Skeletal muscle tissue (tissue), 4 donors: ENCODE data around the gene ACTL10. TPM values are rescaled to one million over a fixed set of nuclear protein-coding genes. Genes with fewer than 3 reads are reported as not detected.

Experiments used
- H3K27ac ChIP-seq: one replicate; pipeline ENCODE4 v1.7.0; 2013; ENCODE audit warnings: mild to moderate bottlenecking, low read depth, low read length, inconsistent platforms
- H3K27me3 ChIP-seq, 3 donors: one replicate each; pipeline ENCODE4 v1.7.0; 2013; ENCODE audit warnings: low read length in 3 of 3; ENCODE audit not compliant: control insufficient read depth in 3 of 3, insufficient read depth in 3 of 3
- H3K36me3 ChIP-seq, 3 donors: one replicate each; pipeline ENCODE4 v1.7.0; 2013; ENCODE audit warnings: low read length in 3 of 3; ENCODE audit not compliant: control insufficient read depth in 3 of 3, insufficient read depth in 3 of 3
- H3K4me1 ChIP-seq, 3 donors: one replicate each; pipeline ENCODE4 v1.7.0; 2013; ENCODE audit warnings: low read length in 3 of 3, mild to moderate bottlenecking in 3 of 3; ENCODE audit not compliant: control insufficient read depth in 3 of 3, insufficient read depth in 3 of 3
- H3K4me3 ChIP-seq, 3 donors: one replicate each; pipeline ENCODE4 v1.7.0; 2013; ENCODE audit warnings: low read length in 3 of 3
- H3K9ac ChIP-seq, 3 donors: one replicate each; pipeline ENCODE4 v1.7.0; 2013; ENCODE audit warnings: low read length in 3 of 3, mild to moderate bottlenecking in 3 of 3, moderate library complexity in 2 of 3, low read depth in 1 of 3
- H3K9me3 ChIP-seq, 3 donors: one replicate each; pipeline ENCODE4 v1.7.0; 2013; ENCODE audit warnings: low read length in 3 of 3; ENCODE audit not compliant: control insufficient read depth in 3 of 3
- total RNA-seq: library from RNA; depleted of rRNA; stranded (reverse); fragments of >200 nt; gene quantifications from one replicate; pipeline ENCODE4 v1.2.3, GENCODE V29; 2014
- donor health status: Osteomylitis.

The ACTL10 gene
- total RNA-seq, 1 donor from 2014 or later = 1.0 TPM

- peaks cover 27 to 33% (median 28%) of the 10 kb centered on the region in 3 donors for H3K36me3 ChIP-seq
- H3K4me1 ChIP-seq = peaks cover 41 to 58% (median 51%) of the 10 kb centered on the region in 3 donors
- no peak overlapping the region for H3K27ac ChIP-seq
- H3K9me3 ChIP-seq = no peaks in the 10 kb centered on the region
- H3K27me3 ChIP-seq = no peaks in the 10 kb centered on the region
- no peak overlapping the region for H3K4me3 ChIP-seq
- H3K9ac ChIP-seq = no peak overlapping the region
Measured at GRCh38 chr20:33669873-33670640, 3.3 kb downstream of the ACTL10 start.

- Histone ChIP-seq H3K36me3 (peaks cover 27 to 33% (median 28%) of the 10 kb centered on the region in 3 donors), H3K9ac (no peak overlapping the region), H3K4me3 (no peak overlapping the region), H3K27ac (no peak overlapping the region), H3K9me3 (no peaks in the 10 kb centered on the region), H3K4me1 (peaks cover 49 to 65% (median 52%) of the 10 kb centered on the region in 3 donors), H3K27me3 (no peaks in the 10 kb centered on the region)
Measured at GRCh38 chr20:33670715-33671499, 4.2 kb downstream of the ACTL10 start.

GRCh38 chr20:33671573-33672288 is 5.0 kb downstream of the ACTL10 start:
- peaks cover 47 to 60% (median 48%) of the 10 kb centered on the region in 3 donors for H3K4me1 ChIP-seq
- no peak overlapping the region for H3K27ac ChIP-seq
- H3K36me3 ChIP-seq = peaks cover 27 to 33% (median 28%) of the 10 kb centered on the region in 3 donors
- H3K9ac ChIP-seq = peak overlapping the region in 1 of 3 donors; percentile 87
- no peaks in the 10 kb centered on the region for H3K9me3 ChIP-seq
- H3K4me3 ChIP-seq = no peak overlapping the region
- H3K27me3 ChIP-seq = no peaks in the 10 kb centered on the region

DNA sequence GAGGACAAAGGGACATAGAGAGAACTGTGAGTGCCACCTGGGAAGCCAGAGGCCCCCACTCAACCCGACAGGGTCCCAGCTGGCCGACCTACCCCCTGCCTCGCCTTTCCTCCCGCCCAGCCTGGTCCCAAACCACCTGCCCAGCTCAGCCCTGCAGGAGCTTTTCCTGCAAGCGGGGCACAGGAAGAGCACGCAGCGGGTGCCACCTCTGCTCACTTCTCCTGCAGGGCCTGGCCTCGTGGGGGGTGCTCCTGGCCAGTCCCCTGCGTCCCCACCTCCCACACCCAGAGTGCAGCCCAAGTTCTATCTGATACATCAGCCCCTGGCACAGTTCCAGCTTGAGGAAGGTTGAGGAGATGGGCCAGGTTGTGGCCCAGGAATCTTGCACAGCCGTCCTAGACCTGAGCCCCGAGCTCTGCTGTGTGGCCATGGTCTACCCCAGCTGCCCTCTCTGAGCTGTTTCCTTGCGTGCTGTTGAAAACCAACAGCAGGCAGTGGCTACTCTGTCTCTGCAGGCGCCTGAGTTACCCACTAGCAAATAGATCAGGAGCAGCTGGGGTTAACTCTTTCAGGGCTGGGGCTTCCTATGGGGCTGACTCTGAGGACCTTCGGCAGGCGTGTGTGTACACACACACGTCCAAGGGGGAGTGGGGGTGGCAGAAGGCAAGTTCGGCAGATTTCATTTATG is 5.8 kb downstream of the ACTL10 start:
- Histone ChIP-seq H3K27me3 (no peaks in the 10 kb centered on the region), H3K9ac (peak overlapping the region; percentile 85 to 87 (median 87)), H3K4me3 (peak overlapping the region; percentile 80 to 85 (median 83)), H3K36me3 (peaks cover 27 to 33% (median 28%) of the 10 kb centered on the region in 3 donors), H3K9me3 (no peaks in the 10 kb centered on the region), H3K27ac (peak overlapping the region; percentile 81), H3K4me1 (peaks cover 42 to 51% (median 43%) of the 10 kb centered on the region in 3 donors)

GRCh38 chr20:33673114-33673409 is 6.3 kb downstream of the ACTL10 start:
- Histone ChIP-seq H3K27me3 (no peaks in the 10 kb centered on the region), H3K36me3 (peaks cover 27 to 33% (median 28%) of the 10 kb centered on the region in 3 donors), H3K9me3 (no peaks in the 10 kb centered on the region), H3K9ac (peak overlapping the region; percentile 85 to 87 (median 87)), H3K4me1 (peaks cover 37 to 46% (median 42%) of the 10 kb centered on the region in 3 donors), H3K27ac (peak overlapping the region; percentile 81), H3K4me3 (peak overlapping the region; percentile 80 to 85 (median 83))

DNA sequence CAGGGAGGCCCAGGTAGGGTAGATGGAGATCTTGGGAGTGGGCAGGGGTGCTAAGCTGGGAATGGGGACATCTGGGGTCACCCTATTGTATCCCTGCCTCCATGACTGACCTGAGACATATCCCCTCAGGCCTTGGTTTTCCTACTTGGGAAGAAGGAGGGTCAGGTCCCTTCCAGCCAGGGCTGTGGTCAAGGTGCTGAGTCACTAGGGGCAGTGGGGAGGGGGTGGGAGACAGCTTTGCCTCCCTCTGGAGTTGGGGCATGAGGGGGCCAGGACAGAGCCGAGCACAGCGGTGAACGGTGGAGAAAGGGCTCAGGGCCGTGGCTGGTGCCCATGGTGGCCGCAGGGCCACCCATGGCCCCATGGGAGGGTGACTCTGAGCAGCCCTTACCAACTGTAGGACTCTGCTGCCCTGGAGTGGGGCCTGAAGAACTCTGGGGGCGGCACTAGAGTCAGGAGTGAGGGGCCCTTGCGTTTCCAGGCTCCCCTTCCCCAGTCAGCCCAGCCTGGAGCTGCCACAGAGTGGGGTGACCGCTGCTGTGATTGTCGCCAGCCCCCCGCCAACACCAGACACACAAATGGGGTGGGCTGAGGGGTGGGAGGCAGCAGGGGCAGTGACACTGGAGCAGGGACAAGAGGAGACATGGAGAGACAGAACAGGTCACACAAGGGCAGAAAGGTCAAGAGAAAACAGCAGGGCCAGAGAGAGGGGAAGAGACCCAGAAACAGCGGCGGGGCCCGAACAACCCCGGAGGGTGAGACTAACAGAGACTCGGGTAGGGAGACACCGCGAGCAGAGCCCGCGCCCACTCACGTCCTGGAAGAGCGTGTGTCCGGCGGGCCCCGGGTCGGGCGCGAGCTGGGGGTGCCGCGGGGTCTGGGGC is 6.9 kb downstream of the ACTL10 start:
- Histone ChIP-seq H3K4me1 (peaks cover 32 to 42% (median 38%) of the 10 kb centered on the region in 3 donors), H3K36me3 (peaks cover 24 to 29% (median 26%) of the 10 kb centered on the region in 3 donors), H3K9ac (peak overlapping the region; percentile 85 to 87 (median 87)), H3K27me3 (no peaks in the 10 kb centered on the region), H3K4me3 (peak overlapping the region; percentile 80 to 85 (median 83)), H3K9me3 (no peaks in the 10 kb centered on the region), H3K27ac (peak overlapping the region; percentile 81)

DNA sequence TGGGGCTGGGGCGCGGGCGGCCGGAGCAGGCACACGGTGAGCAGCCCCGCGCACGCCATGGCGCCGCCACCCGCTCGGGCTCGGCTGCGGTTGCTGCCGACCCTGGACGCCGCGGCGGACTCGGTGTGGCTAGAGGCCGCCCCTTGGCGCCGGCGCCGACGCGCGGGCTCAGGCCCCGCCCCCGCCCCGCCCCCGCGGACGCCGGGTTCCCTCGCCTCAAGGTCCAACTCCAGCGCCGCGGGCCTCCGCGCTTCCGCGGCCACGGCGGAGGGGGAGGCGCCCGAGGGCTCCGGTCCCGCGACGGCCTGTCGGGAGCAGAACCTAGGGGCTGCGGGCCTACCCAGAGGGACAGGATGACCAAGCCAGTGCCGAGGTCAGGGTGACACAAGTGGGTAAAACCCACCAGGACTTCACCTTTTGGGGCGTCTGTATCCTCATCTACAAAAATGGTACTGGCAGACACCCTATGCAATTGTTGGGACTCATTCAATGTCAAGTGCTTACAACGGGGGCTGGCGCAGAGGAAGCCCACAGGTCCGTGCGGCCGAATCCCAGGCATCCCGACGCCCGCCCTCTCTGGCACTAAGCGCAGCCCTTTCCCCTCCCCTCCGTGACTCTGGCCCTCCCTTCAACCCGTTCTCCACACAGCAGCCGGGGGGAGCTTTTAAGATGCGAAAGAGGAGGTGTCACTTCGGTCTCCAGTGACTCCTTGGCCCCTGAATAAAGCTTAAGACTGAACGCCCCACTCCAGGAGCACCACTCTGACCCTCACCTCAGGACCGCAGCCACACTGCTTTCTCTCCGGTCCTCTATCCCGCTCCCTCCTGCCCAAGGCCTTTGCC is 7.8 kb downstream of the ACTL10 start, which contains the start of gene NECAB3:
NECAB3 (minus strand) TSS at position 135 of the 842 bp plus-strand sequence; CDS start at position 59, 76 bp downstream.
- Histone ChIP-seq H3K9ac (peak within 1 kb of the TSS; percentile 85 to 87 (median 87)), H3K4me3 (peak within 1 kb of the TSS; percentile 80 to 85 (median 83)), H3K9me3 (no peaks in the 10 kb centered on the region), H3K27me3 (no peaks in the 10 kb centered on the region), H3K27ac (peak within 1 kb of the TSS; percentile 81), H3K36me3 (peaks cover 19 to 22% (median 19%) of the 10 kb centered on the region in 3 donors), H3K4me1 (peaks cover 32 to 42% (median 38%) of the 10 kb centered on the region in 3 donors)
